NCI-H2227 treated with DMSO at 0.1 percent for 48 hours (cell line): ENCODE measurements around the gene LVRN.
A peak's percentile ranks its signal among the peaks of the same experiment; 100 is the strongest.
"Not testable (repeated sequence)": the region's sequence is repeated elsewhere in the genome, so short reads cannot be mapped to it uniquely, and the experiment has no call there.

ENCODE experiments used
- DNase-seq: peaks from one replicate; lab custom pipeline; 2025; lab: John Stamatoyannopoulos, UW

Gene LVRN, protein sequence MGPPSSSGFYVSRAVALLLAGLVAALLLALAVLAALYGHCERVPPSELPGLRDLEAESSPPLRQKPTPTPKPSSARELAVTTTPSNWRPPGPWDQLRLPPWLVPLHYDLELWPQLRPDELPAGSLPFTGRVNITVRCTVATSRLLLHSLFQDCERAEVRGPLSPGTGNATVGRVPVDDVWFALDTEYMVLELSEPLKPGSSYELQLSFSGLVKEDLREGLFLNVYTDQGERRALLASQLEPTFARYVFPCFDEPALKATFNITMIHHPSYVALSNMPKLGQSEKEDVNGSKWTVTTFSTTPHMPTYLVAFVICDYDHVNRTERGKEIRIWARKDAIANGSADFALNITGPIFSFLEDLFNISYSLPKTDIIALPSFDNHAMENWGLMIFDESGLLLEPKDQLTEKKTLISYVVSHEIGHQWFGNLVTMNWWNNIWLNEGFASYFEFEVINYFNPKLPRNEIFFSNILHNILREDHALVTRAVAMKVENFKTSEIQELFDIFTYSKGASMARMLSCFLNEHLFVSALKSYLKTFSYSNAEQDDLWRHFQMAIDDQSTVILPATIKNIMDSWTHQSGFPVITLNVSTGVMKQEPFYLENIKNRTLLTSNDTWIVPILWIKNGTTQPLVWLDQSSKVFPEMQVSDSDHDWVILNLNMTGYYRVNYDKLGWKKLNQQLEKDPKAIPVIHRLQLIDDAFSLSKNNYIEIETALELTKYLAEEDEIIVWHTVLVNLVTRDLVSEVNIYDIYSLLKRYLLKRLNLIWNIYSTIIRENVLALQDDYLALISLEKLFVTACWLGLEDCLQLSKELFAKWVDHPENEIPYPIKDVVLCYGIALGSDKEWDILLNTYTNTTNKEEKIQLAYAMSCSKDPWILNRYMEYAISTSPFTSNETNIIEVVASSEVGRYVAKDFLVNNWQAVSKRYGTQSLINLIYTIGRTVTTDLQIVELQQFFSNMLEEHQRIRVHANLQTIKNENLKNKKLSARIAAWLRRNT

DNA sequence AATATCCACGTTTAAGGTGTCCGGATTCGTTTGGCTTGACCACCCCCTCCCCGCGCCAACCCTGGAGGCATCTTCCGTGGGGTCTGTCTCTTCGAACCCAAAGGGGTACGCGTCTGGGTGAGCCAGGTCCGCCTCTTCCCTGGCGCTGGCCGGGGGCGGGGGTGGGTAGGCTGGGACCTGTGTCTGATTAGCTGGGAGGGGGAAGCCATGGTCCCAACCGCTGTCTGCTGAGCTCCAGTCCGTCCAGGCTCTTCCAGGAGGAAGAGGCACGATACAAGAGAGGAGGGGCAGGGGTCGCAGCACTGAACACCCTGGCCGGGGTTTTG is at the start of gene LVRN:
Gene LVRN, plus strand, starts transcription at position 237 of the 326 bp plus-strand sequence. CDS start 143 bp downstream, outside the sequence.
- DNase-seq, result no peak

DNA sequence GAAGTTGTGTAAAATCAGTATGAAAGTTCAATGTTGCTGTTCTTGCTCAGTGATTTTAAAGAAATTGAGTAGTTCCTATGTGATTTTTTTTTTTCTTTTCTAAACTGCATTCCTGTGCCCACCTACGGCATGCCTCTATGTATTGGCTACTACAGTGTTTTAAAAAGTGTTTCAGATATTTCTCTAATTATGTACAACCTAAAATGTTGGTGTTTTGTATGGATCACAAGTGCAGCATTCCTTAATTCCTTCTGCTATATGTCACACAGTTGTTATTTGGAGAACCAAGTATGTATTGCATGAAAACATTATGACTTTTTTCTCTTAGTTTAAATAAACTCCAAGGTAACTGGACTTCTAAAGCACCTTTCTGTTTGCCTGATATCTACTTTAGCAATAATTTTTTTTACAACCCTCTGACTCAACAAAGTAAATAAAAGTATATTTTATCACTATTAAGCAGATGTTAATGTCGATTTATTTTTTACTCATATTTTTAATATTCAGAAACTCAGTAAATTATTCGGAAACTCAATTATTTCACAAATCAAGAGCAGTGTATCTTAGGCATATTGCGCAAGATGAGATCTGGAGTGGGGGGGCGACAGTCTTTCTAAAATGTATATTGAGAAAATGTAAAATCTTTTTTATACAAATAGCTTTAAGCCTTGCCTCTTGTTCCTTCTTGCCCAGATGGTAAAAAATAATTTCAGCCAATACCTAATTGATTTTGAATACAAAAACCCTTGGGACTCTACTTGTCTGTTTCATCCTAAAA is 48.5 kb upstream of the LVRN start:
- DNase-seq, result not testable (repeated sequence)

DNA sequence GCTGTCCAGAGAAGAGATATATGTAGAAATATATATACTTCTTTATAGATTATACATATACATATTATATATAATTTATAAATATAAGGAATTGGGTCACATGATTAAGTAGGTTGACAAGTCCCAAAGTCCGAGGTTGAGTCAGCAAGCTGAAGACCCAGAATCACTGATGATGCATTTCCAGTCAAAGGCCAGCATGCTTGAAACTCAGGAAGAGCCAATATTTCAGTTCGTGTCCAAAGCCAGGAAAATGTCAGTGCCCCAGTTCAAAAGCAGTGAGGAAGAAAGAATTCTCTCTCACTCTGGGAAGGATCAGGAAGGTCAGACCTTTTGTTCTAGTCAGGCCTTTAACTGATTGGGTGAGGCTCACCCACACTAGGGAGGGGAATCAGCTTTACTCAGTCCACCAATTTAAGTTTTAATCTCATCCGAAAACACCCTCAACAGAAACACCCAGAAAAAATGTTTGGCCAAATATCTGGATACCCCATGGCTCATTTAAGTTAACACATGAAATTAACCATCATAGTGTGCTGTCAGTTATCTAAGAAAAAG is 42.0 kb upstream of the LVRN start:
- DNase-seq, result no peak

DNA sequence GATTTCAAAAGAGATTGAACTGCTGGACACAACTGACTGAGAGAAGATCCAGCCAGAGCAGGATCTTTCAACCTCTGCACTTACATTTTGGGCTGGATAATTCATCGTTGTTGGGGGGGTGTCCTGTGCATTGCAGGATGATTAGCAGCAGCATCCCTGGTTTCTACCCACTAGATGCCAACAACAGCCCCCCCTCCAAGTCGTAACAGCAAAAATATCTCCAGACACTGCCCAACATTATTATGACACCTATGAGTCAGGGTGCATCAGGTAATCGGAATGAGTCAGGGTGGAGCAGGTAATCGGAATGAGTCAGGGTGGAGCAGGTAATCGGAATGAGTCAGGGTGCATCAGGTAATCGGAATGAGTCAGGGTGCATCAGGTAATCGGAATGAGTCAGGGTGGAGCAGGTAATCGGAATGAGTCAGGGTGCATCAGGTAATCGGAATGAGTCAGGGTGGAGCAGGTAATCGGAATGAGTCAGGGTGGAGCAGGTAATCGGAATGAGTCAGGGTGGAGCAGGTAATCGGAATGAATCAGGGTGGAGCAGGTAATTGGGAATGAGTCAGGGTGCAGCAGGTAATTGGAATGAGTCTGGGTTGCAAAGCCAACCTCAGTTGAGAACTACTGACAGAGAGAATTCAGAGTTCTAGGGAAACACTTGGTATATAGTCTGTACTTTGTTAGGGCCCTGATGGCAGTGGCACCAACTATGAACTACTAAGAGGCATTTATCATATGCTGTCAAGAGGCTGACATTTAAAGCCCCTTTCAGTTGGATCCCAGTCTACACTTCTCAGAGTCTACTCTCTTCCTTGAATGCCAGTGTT is 33.5 kb upstream of the LVRN start:
- not testable (repeated sequence) for DNase-seq

DNA sequence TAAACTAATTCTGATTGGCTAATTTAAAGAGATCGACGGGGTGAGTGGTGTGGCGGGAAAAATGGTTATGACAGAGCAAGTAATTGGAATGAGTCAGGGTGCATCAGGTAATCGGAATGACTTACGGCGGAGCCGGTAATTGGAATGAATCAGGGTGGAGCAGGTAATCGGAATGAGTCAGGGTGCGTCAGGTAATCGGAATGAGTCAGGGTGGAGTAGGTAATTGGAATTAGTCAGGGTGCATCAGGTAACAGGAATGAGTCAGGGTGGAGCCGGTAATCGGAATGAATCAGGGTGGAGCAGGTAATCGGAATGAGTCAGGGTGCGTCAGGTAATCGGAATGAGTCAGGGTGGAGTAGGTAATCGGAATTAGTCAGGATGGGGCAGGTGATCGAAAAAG is 32.1 kb upstream of the LVRN start:
- peak; percentile 16 for DNase-seq

DNA sequence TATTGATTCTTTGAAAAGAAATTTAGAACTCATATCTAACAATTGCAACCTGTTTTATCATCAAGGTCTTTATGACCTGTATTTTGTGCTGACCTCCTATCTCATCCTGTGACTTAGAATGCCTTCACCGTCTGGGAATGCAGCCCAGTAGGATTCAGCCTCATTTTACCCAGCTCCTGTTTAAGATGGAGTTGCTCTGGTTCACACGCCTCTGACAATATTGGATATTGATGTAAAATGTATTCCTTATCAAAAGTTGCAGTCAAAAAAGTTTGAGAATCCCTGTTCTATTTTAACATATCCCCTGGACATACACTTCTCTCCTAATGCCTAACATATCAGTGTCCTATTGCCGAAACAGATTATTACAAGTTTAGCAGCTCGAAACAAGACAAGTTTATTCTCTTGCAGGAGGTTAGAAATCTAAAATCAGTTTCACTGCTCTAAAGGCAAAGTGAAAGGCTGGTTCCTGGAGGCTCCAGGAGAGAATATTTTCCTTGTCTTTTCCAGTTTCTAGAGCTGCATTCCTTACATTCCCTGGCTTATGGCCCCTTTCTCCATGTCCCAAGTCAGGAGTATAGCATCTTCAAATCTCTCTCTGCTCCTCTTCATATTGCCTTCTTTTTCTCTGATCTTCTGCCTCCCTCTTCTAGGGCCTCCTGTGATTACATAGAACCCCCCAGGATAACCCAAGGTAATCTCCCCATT is 31.5 kb upstream of the LVRN start:
- DNase-seq, result no peak

DNA sequence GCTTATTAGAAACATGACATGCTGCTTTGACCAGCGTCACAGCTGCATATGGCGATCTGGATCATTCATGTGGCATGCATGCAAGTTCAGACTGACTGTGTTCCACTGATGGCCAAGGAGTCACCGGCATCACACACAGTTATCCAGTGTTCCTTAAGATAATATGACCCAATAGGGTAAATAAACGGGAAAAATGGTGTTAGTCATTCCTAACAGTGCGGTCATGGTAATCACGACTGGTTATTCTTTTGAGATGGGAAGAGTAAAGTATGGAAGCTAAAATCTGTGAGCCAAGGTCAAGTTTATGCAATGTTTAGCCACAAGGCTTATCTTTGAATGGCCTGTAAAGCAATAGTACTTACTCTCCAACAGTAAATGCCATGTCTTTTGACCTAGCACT is 29.3 kb upstream of the LVRN start:
- no peak for DNase-seq

DNA sequence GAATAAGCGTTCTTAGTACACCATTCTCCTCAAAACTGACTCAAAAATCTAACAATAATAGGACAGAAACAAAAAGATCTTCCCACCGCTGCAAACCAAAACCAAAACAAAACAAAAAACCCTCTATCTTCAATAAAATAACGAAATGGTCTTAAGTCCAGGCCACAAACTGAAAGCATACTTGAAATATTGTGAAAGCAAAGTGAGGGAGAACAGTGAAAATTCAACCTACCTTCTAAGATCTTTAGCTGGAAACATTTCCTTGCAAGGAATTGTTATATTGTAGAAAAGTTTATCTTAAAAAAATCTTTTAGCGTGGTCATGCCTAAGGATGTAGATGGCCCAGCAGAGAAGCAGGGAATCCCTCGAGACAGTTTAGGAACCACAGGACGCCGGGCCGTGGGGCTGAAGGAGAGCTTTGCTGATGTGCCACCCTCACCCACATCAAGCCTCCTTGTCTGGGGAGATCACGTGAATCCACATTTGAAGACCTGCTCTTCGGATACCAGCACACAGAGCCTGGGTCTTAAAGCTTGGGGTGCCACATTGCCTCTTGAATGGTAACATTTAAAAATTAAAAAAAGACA is 27.8 kb upstream of the LVRN start:
- no peak for DNase-seq

DNA sequence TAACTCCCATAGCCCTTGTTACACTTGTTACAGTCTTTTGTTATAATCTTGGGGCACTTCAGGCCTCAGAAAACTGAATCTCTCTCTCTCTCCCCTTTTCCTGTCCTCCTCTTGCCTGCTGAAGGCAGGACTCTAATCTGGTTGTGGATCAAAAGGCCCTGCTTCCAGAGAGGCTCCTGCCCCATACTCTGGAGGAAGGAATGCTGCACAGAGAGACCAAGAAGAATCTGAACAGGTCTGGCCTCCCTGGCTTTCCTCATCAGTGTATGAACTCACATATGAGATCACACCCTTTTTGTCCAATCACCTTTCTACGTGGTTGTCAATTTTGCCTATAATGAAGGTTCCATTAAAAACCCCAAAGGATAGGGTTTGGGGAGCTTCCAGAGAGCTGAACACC is 26.2 kb upstream of the LVRN start:
- no peak for DNase-seq

DNA sequence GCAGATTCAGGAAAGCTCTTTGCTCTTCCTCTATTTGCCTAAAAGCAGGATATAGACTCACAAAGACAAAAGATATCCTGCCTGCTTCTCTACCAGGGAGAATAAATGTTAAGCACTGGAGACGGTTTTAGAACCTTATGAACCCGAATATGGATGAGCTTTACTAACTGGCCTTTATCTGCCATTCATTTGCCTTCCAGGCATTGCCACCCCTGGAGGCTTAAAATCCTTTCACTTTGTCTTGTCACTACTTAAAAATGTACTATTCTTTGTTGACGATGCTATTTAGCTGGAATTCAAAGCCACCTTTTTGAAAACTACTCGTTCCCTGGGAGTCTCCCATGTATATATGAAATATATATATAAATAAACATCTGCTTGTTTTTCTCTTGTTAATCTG is 23.2 kb upstream of the LVRN start:
- DNase-seq, result no peak

DNA sequence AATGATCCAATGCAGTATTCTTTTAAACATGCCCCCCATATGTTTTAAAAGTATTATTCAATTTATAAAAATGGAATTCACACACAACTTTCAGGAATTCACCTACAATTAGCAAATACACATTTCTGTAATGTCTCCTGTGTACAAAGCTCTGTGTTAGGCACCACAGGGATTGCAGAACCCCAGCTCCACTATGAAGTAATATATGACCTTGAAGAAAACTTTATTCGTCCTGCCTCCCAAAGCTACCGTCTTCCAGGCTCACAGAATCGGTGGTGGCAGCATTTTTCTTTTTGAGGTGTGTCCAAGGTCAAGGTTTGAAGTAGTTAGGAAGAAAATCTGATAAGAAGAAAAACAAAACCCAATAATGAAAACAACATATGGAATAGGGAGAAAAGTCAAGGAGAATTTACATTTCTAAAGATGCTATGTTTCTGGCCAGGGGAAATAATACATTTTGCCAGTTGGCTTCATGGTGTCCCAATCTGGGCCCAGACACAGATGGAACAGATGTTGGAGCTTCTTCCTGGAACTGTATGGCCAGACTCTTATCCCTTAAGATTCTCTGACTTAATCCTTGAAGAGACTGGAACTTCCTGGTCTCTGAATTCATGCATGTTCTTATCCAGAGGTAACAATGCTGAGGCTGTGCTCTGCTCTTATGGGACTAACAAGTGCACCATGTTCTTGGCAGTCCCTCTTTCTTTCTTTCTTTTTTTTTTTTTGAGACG is 22.0 kb upstream of the LVRN start:
- DNase-seq, result no peak

DNA sequence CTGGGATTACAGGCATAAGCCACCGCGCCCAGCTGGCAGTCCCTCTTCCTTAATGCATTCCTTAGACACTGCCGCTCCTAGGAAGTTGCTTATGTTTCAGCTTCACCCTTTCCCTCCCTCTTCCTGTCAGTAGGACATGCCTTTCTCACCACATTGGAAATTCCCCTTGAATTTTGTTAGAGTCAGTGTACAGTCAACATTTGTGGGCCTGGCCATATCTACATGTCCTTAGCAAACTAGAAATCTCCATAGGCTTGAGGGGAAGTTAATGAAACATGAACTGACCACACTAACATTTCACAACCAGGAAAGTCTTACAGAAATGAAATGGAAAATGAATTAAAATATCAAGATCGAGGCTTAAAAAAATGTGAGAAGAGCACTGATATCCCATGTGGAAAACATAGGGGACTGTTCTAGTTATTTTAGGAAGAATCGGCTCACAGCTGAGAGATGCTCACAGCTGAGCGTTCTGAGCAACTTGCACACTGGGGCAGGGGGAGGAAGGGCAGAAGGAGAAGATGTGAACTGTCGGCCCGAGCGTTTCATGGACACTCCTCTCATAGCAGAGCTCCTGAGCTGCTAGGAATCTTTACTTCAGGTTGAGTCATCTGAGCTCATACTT is 21.1 kb upstream of the LVRN start:
- DNase-seq, result no peak

DNA sequence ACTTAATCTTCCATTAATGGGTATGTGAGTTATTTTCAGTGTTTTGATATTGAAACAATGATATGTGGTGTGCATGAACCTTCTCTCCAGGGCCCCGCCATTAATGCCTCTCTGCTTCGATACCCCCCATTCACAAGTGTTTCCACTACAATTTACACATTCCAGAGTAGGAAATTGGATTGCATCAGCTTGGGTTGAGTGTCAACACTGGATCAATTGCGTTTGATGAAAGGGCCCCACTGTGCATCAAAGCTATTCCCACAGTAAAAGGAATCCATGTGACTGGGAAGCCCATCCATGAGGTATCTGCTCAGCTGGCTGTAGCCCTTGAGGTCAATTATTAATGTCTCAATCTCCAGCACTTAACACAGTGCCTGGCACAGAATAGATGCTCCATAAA is 17.8 kb upstream of the LVRN start:
- DNase-seq, result no peak

DNA sequence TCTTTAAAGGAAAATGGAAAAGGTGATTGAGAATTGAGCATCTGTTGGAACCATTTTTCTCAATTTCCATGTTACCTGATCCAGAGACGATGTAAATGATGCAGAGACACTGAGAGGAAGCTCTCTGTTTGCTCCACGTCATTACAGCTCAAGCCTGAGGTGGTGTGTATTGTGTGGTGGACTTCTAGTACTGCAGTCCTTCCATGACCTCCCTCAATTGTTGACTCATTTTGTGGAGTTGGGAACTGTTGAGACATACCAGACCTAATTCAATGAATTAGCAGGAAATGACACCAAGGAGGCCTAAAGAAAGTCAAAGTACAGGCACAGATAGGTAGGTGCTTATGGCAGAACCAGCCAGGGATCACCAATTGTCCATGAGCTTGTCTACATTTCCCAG is 15.6 kb upstream of the LVRN start:
- no peak for DNase-seq

DNA sequence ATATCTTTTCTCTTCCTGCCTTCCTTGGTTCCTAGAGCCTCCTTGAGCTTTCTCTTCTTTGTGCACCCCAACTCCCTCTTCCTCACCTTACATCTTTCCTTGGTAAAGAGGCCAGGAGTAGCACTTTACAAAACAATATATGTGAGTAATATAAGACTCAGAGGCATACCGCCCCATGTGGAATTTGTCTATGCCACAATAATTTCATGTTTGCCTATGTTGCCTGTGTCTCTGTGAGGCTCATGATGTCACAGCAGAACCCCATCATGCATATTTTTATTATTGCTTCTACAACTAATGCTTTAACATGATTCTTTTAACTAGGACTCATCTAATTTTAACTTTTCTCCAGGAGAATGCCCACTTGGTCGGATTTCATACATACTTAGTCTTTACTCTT is 15.0 kb upstream of the LVRN start:
- no peak for DNase-seq

DNA sequence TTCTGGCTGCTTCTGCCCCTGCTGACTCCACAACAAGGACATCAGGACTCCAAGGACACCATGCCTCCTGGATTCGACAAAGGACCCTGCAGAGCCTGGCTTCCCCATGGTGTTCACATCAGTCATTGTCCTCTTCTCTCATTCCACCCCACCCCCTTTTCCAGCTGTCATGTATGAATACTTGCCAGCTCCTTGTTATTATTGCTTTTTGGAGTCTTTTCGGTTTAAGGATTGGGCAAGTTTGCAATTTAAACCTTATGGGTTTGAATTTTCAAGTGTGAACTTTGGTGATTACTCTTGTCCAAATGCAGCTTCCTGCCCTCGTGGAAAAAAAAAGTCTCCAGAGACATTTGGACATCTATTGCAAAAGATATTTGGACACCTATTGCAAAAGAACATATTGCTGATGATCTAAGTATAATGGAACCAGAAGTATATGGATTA is 14.2 kb upstream of the LVRN start:
- no peak for DNase-seq

DNA sequence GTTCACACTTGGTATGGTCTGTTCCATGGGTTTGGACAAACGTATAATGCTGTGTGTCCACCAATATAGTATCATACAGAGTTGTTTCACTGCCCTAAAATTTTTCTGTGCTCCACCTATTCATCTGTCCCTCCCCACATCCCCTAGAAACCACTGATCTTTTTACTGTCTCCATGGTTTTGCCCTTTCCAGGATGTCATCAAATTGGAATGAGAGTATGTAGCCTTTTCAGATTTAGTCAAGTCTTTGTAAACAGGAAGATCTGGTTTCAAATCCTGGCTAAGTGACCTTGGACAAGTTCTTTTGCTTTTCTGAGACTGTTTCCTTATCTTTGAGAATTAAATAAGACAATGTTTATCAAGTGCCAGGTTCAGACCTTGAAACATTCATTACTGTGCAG is 13.2 kb upstream of the LVRN start:
- DNase-seq, result no peak

DNA sequence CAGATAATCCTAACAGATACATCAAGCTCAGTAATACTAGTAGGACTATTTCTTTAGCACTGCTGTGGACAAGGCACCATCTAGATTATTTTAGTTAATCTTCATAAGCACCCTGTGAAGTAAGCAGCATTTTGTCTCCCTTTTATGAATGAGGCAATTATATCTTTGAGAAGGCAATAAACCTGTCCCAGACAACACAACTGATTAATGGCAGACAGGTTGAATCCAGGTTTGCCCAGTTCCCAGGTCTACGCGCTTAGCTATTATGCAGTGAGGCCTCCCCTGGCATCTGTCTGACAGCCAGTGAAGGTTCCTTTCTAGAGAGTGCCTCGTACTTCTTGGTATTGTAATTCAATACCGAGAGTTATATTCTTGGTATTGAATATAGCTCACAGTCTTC is 9.7 kb upstream of the LVRN start:
- no peak for DNase-seq

DNA sequence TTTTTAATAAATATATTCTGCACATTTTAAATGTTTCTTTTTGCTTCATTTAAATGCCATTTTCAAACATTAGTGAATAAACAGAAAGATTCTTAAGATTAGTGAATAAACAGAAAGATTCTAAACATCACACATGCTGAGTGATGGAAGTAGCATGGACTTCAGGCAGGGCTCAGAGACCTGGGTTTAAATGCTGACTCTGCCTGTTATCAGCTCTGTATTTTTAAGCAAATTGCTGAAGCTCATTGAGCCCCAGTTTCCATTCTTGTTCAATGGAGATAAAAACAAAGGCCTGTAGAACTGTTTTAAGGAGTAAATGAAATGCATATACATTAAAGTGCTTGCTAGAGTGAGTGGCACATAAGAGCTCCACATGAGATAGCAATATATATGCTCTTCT is 8.1 kb upstream of the LVRN start:
- no peak for DNase-seq
